Dermis microvascular lymphatic vessel endothelial cell (primary cell): Measurements from ENCODE around the gene THAP5. TPM values are rescaled to one million over a fixed set of nuclear protein-coding genes. Genes with fewer than 3 reads are reported as not detected.

ENCODE experiments used
- DNase-seq, 2 donors: peaks; one replicate each; pipeline versions ENCODE4 v3.0.0 to v3.0.0-alpha.2; 2010; ENCODE audit warnings: low read depth in 2 of 2
- total RNA-seq: library from RNA; depleted of rRNA; stranded (reverse); fragments of >200 nt; gene quantifications from 2 replicates; pipeline ENCODE4 v1.2.1, GENCODE V29; 2014

THAP5 gene, protein sequence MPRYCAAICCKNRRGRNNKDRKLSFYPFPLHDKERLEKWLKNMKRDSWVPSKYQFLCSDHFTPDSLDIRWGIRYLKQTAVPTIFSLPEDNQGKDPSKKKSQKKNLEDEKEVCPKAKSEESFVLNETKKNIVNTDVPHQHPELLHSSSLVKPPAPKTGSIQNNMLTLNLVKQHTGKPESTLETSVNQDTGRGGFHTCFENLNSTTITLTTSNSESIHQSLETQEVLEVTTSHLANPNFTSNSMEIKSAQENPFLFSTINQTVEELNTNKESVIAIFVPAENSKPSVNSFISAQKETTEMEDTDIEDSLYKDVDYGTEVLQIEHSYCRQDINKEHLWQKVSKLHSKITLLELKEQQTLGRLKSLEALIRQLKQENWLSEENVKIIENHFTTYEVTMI
- 9.0 and 11.0 TPM in 2 replicates for total RNA-seq

DNA sequence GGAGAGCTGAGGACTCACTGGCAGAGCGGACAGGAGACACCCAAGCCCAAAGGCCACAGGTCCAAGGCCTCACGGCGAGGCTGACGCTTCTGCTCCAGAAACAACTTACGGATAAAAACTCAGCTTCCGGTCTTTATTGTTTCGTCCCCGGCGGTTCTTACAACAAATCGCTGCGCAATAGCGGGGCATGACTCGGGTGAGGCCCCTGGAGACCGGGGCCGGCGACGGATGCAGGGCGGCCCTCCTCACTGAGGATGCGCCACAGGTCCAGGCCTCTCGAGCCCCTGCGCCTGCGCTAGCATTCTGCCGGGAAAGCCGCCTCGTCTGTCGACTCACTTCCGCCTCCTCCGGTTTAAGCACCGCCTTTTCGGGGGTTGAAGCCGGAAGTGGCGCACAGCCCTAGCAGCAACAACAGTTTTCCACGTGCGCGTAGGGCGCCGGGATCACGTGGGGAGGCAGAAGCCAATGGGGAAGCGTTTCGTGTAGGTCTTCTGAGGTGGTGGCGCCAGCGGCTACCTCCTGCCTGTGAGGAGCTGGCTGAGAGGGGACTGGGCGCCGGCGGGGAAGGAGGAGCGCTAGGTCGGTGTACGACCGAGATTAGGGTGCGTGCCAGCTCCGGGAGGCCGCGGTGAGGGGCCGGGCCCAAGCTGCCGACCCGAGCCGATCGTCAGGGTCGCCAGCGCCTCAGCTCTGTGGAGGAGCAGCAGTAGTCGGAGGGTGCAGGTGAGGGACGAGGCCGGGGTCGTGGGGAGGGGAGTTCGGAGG lies at the start of gene THAP5, which contains the start of gene DNAJB9:
Gene THAP5 (minus strand): TSS at position 326 of the 765 bp plus-strand sequence. CDS start 137 bp downstream, at position 189.
Gene DNAJB9 (plus strand): TSS at position 494 of the 765 bp plus-strand sequence. CDS start 1,853 bp downstream, outside the sequence.
- DNase-seq, result peak; percentile 99 to 100

DNA sequence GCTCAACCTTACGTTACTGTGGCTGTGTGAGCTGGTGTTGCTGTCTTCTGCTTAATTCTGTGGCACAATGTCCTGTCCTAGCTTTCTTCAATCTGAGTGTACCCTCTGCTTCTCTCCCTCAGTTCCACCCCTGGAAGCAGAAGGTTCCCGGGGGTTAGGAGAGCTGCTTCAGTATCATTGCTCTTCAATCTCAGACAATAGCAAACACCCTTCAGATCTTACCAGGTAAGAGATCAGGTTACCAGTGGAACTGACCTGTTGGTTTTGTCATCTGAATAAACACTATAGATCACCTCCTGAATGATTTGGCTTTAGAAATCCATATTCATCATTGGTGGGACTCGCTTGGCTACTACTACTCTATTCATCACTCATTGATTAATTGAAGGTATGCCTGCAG lies 48.5 kb upstream of the THAP5 start:
- no peak for DNase-seq

DNA sequence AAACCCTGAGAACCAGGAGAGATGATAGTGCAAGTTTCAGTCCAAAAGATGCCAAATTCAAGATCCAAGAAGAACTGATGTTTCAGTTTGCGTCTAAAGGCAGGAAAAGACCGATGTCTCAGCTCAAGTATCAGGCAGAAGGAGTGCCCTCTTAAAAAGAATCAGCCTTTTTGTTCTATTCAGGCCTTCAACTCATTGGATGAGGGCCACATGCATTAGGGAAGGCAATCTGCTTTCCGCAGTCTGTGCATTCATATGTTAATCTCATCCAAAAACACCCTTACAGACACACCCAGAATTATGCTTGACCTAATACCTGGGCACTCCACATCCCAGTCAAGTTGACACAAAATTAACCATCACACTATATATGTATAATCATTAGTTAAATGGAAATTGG lies 45.4 kb upstream of the THAP5 start:
- no peak for DNase-seq

DNA sequence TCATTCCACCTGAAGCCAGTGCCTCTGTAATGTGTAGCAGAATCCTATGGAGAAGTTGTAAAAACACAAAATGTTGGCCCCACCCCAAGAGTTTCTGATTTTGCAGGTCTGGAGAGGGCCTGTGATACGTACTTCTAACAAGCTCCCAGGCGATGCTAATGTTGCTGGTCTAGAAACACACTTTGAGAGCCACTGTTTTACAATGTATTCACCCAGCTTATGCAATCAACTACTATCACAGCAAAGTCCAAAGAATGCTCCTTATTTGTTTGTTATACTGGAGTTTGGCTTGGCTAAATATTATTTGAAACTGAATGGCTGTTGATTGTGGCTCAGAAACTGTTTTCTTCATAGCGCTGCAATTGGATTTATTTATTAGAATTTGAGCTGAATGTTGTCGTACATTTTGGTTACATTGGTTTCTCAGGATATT lies 44.5 kb upstream of the THAP5 start:
- no peak for DNase-seq

DNA sequence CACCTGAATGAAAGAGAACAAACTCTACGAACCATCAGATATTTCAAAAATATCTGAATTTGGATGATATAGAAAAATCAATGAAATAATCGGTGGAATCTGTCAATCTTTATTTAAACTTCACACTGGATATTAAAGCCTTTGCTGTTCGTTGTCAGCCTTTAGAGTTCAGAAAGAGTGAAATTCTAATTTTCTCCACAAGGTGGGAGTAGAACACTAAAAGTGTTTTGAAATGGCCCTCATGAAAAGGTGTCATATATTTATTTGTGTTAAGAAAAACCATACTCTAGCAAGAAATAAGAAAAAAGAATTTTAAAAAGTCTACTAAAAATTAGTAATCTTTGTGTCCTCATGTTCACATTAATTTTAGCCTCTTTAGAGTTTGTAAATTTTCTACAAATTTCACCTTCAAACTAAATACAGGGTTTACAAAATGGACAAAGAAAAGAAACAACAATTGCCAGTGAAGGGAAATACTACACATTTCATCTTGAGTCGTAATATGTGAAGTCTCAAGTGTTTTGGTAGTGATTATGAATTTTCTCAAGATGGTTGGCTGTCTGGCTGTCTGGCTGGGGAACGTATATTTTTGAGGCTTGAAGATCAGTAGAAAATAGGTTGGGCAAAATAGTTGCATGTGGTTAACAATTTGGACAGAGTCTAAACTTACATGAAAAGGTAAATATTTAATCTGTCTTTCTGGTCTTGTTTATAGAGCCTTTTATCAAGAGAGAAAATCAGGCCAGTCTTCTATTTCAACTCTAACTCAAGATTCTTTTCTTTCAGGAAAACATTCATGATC lies 43.8 kb upstream of the THAP5 start:
- DNase-seq, result peak; percentile 27 to 41

DNA sequence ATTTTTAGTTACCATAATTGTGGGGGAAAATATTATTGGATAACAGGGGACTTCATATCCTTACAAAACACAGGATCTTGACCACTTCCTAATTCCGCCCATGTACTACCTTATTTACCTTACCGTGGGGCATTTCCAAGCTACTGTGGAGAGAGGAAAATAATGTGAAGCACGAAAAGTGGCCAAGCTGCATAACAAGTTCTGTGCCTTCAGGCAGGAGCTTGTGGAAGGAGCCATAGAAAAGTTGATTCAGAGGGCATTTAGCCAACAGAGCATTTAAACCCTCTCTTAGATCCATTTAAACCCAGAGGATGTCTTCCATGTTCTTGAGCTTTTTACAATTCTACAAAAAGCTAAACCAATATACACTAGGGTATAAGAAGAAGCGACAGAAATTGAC lies 41.8 kb upstream of the THAP5 start:
- no peak for DNase-seq

DNA sequence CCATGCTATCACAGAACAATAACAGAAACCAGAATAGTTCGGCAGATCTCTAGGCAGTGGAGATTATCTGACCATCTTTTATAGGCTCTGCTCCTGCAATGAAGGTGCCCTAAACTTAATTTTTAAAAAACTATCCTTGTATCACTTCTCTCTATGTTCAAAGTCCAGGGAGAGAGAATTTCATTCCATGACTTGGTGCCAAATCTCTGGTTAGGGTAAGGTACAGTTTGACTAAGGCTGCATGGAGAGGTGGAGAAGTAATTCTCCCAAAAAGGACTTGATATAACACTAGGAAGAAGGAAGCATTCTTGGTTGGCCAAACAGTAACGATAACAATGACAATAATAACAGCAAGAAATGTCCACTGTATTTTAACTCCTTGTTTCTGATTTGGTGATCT lies 40.1 kb upstream of the THAP5 start:
- no peak for DNase-seq

DNA sequence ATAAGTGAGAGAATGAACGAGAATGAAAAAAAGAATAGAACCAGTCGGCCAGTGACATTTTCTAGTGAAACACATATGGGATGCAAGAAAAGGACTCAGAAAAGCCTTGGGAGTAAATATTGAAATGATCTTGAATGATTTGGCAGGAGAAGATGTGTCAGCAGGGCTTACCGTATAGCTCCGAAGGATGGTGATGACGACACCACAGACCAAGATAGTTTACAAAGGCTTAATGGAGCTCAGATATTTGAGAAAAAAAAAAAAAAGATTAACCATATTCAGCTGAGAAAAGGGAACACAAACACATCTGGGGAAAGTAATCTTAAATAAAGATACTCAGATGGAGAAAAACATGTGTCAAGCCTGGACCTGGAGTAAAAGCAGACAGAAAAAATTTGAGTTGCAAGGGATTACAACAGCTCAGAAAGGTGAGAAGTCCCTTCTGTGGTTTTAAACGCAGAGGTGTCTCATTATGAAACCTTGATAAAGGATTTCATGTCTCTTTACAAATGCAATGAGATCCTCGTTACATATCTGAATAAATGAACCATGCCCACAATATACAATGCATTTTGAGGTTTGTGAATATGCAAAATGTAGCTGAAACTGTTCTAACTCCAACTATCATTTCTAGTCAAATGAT lies 36.2 kb upstream of the THAP5 start:
- no peak for DNase-seq

DNA sequence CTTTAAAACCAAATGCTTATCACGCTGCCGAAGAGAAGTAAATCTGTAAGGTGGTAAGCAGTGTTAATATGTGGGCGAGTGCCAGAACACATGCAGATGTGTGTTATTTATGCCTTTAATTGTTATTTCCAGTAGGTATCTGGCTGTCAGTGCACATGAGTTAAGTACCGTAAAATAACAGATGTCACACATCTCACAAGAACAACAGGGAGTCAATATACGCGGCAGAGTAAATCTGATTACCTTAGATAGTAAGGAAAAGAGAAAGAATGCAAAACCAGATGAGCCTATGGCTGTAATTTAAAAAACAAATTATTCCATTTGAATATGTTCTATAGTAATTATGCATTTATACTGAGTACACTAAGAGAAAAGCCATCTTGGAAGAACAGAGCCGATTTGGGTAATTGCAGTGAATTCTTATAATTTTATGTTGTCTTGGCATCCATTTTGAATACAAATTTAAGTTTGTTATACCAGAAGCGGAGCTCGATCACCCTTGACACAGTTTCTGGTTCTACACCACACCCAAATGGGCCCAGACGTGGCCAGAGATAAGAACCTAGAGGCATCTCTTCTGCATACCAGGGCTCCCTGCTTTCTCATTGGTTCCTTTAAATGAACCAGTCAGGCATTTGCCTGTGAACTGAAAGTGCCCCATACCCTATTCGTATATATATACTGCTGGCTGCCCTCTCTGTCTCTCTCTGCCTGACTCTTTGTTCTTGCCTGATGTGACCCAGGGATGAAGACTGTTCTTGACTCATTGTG lies 35.0 kb upstream of the THAP5 start:
- DNase-seq, result no peak

DNA sequence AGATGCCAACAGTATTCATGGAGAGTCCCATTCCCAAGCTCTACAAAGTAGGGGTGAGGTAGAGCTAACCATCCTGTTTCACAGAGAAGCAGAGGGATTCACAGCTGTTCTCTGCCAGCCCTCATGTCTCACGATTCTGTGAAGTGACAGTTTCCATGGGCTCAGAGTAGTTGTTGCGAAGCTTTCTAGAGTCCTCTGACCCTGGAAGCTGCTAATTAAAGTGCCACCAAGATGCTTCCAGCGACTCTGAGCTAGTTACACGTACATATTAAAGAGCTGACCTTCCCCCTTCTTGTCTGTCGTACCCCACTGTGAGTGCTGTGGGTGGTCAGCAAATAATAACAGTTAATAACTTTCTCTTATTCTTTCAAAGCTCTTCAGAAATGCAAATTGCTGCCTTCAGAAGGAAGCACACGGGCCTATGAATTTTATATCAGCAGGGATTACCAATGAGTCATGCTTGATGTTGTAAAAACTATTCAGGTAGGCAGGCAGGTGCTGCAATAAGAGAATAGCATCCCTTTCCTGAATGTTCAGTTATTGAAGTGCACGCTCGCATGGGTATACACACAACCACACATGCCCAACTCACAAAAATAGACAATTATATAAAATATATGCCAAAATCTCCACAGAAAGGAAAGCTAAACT lies 34.3 kb upstream of the THAP5 start:
- DNase-seq, result no peak

DNA sequence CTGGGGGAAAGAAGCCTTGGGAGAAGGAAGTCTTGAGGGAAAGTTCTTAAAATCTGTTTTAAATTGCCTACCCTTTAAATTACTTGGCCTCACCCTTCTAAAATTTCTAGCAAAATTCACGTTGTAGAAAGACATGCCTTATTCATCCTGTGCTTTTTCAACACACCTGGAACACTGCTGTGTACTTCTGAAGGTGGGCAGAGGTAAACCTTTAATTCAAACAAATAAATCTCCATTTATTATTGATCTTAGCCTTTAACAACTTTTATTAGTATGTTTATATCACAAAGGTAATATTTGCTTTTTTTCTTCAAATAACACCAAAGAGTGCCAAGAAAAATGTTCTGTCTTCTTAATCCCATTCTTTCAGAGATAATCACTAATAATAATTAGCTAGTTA lies 30.9 kb upstream of the THAP5 start:
- DNase-seq, result no peak

DNA sequence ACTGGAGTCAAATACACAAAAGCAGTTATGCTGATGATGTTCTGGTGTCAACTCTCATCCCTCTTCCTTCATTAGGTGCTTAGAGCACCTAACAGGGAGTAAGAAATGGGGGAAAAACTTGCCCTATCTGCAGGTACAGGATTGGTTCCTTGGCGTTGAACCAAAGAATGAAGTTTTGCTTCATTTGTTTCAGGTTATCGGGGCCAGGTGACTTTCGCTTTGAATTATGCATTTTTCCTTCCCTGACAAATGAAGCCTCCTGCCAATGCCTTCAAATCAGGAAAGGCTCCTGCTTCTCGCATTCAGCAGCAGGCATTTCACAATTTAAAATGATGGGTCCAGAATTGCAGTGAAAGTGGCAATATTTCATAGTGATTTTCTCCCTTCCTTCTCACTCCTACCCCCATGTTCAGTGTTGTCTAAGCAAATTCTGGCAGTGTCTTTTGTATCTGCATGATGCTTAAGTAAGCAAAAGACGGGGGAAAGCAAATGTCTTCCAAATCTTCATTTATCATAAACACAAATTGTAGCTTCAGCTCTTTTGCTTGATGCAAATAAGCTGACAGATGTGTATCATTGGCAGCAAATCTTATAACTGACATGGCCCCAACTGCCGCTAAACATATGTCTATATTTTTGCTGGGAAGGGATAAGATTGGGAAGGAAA lies 29.5 kb upstream of the THAP5 start:
- no peak for DNase-seq

DNA sequence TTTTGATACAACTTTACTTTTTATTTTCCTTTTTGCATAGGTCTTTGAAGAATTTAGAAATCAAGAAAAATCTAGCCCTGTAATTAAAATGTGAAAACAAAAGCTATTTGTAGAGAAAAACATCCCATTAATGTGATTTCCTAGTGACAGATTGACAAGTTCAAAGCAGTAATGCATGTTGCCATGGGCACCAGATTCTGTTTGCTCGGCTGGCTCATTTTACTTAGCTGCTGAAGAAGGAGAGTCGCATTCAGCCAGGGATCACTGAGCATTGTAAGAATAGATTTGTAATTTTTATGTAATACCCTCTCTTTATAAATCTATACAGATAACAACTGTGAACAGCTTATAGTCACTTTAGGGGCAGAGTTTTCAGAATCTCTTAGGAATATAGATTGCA lies 28.6 kb upstream of the THAP5 start:
- DNase-seq, result no peak

DNA sequence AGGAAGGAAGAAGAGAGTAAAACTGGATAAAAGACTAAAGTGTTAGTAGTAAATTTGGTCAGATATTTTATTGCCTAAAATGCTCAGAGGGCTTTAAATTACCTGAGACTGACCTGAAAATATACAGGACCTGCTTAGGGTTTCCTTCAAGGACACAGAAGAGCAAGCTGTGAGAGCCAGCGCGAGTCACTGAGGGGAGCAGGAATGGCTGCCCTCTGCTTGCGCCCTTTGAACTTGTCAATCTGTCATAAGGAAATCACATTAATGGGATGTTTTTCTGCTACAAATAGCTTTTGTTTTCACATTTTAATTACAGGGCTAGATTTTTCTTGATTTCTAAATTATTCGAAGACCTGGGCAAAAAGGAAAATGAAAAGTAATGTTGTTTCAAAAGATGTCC lies 27.1 kb upstream of the THAP5 start:
- DNase-seq, result no peak

DNA sequence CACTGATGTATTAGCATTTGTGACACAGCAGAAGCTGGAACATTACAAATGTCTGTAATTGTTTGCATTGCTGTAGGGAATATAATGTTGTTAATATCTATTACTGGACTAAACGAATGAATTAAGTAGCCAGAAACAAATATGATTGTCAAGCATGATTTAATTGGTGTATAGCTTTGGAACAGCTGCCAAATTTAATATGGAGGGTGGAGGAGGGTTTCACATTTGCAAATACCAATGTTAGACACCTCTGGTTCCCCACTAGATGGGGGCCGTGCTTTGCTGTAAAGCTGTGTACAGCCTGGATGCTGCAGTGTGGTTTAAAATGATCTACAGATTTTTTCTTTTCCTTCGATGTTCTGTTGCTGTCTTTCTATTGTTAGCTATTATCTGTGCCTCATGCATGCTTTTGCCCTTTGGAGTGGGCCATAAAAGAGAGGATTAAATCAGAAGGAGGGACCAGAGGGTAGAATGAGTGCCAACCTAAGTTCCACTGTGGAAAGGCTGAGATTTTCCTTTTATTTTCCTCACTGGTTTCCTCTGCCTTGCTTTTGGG lies 23.2 kb upstream of the THAP5 start:
- DNase-seq, result no peak

DNA sequence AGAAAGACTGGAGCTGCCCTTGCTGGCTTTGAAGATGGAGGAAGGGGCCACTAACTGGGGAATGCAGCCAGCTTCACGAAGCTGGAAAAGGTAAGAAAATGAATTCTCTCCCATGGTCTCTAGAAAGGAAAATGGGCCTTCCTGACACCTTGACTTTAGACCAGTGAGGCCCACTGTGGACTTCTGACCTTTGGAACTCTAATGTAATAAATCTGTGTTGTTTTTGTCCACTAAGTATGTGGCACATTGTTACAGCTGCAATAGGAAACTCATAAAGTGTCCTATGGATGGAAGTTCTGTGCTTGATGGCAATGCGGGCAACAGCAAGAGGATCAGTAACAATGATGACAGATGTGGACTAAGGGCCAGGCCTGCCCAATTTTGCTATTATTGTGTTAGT lies 21.1 kb upstream of the THAP5 start:
- DNase-seq, result no peak

DNA sequence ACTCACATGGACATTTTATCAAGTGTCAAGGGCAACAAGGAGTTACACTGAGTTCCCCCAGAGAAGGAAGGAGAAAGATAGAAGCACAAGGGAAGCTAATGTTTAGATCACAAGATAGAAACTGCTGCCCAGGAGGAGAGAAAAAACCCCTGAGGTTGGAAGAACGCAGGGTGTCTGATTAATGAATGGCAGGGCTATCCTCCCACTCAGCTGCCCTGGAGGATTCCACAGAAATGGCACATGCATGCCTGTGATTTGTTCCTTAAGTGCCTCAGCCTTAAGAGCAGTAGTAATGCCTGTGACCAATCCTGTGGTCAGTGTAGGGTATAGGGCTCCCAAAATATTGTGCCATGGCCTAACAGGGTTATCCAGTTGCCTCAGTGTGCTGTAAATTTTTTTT lies 20.4 kb upstream of the THAP5 start:
- DNase-seq, result no peak

DNA sequence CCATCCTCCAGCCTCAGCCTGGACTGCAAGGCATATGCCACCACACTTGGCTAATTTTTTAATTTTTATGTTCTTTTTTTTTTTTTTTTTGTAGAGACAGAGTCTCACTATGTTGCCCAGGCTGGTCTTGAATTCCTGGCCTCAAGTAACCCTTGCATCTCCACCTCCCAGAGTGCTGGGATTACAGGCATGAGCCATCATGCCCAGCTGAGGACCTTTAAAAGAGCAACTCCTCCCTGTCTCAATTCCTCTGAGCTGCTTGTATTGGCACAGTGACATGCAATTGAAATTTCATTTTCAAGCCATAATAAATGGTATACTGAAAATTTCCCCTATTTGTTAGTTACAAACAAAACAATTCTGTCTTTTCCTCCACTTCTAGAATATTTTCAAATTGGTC lies 19.7 kb upstream of the THAP5 start:
- DNase-seq, result no peak

DNA sequence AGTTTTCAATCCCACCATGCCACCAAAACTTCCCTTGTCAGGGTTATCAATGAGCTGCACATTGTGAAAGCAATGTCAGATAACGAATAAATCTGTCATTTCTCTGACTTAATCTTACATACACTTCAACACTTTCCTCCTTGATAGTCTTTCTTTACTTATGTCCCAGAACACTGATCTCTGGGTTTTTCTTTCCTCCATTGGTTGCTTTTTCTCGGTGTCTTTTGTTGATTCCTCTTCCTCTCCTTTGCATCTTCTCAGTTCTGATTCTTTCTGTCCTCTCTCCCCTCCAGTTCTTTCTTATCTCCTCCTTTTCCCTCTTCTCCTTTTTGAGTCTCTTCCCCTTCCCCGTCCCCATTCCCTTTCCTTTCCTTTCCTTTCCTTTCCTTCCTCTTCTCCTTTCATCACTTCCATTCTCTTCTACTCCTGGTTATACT lies 16.8 kb upstream of the THAP5 start:
- DNase-seq, result no peak
